GM19099 (cell line): ENCODE data around the gene UGT1A8.

Source experiments
- POLR2A ChIP-seq: IDR thresholded peaks from 3 replicates; pipeline ENCODE4 v1.6.1; 2011; ENCODE audit warnings: low read depth; ENCODE audit not compliant: insufficient read length; ENCODE audit errors: extremely low read depth

Gene UGT1A8

GRCh38 chr2:233799087-233799665 lies 181.7 kb downstream of the UGT1A8 start:
- TF ChIP-seq POLR2A, result no peak

- TF ChIP-seq POLR2A, result no peak
Measured at GRCh38 chr2:233799716-233800115, 182.3 kb downstream of the UGT1A8 start.

GRCh38 chr2:233800208-233800607 lies 182.8 kb downstream of the UGT1A8 start:
- no peak for TF ChIP-seq POLR2A

DNA sequence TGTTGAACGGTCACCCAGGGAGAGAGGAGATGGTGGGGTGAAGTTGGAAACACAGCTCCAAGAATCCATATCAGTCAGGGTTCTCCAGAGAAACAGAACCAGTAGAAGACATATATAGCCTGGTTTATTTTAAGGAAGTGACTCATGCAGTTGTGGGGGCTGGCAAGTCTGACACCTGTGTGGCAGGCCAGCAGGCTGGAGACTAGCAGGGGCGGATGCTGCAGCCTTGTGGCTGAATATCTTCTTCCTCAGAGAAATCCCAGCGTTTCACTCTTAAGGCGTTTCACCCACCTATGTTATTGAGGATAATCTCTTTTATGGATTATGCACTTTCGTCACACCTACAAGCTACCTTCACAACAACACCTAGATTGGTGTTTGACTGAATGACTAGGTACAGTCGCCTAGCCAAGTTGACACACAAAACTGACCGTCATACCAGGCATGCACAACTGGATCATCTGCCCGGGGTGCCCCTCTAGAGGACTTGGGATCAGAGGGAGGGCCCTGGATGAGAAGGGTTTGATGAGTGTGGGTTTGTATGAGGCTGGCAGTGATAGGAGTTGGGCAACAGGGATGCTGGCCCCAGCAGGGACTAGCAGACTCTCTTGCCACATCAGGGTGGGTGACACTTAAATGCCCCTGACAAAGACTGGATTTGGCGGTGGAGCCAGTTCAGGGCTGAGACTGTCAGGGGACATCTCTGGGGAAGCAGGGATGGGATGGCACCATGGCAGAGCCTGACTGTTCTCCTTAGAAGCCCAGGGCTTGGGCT lies 184.1 kb downstream of the UGT1A8 start:
- TF ChIP-seq POLR2A, result no peak

- TF ChIP-seq POLR2A, result no peak
Measured at GRCh38 chr2:233802132-233802815, 184.8 kb downstream of the UGT1A8 start.

DNA sequence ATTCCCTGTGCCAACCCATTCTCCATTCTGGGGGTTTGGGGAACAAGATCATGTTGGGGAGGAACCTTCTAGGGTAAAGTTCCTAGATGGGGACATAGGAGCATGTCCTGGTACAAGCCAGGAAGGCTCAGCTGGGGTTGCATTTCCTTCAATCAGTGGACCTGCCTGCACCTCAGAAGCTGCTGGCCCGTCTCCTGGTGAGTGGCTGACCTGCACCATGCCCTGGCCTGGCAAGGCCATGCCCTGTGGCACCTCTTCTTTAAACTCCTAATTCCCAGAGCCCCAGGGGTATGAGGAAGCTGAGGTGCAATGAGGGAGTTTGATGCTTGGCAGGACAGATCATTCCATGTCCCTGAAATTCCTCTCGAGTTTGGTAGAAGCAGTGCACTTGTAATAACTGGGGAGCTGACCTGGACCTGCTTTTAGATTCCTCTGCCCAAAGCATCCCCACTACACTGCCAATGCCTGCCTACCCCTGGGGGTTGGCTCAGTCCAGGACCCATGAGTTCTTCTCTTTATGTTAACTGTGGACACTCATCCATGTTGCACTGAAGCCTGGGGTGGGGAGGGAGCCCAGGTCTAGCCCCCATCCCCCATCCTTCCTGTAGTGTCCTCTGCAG lies 186.0 kb downstream of the UGT1A8 start:
- TF ChIP-seq POLR2A, result no peak

DNA sequence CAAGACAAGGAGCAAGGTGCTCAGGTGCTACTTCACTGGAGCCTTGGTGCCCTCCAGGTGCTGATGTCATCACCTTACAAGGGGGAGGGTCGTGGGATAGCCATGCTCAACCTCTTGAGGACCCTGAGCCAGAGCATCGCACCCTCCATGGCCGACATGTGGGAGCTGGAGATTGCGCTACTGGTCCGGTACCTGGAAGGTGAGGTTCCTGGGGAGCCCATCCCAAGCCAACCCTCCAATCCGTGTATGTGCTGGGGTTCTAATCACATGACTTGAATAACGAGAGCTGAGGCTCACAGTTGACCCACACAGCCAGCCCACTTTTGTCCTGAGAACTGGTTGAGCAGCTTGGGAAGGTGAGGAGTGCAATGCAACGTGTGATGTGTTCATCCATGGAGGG lies 186.6 kb downstream of the UGT1A8 start:
- no peak for TF ChIP-seq POLR2A

DNA sequence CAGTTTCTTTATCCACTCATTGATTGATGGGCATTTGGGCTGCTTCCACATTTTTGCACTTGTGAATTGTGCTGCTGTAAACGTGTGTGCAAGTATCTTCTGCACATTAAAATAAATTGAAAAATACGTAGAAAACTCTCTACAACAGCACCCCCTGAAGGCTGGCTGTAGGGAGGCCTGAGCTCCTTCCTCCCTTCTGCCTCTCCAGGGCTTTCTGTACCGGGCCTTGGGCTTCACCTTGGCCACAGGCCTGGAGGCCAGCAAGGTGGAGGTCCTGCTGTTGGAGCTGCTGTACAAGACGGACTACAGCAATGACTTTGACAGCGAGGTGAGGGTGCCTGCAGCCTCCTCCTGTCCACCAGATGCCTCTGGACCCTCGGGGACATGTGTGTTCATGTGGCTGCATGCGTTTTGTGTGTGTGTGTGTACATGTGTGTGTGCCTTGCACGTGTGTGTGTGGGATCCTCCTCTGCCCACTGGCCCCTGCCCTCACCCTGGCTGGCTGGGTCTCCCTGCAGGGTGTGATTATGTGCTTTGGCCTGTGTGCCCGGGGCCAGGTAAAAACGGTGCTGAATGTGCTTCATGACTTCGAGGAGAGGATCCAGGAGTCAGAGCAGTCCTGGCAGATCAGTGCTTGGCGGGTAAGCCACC lies 189.9 kb downstream of the UGT1A8 start:
- TF ChIP-seq POLR2A, result no peak

- TF ChIP-seq POLR2A, result no peak
Measured at GRCh38 chr2:233807966-233808935, 190.8 kb downstream of the UGT1A8 start.

- TF ChIP-seq POLR2A, result no peak
Measured at GRCh38 chr2:233810385-233810784, 193.0 kb downstream of the UGT1A8 start.

DNA sequence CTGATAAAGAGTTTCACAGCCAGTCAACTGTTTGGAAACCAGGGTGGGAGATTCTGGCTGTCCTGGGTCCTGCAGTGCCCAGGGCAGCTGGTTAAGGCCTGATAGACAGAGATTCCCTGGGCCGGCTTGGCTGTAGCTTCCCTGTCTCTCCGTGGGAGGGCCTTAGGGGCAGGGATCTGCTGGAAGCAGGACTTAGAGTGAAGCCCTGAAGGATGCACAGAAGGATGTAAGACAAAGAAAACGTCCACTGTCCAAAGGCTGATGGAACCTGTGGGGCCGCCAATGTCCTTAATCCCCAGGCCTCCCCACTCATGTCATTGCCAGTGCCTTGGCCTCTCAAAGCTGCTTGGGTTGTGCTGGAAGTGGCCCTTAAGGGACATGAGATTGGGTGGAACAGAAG lies 193.7 kb downstream of the UGT1A8 start:
- no peak for TF ChIP-seq POLR2A

GRCh38 chr2:233811732-233812131 lies 194.3 kb downstream of the UGT1A8 start:
- no peak for TF ChIP-seq POLR2A

- TF ChIP-seq POLR2A, result no peak
Measured at GRCh38 chr2:233813236-233814055, 196.0 kb downstream of the UGT1A8 start.

GRCh38 chr2:233814056-233814835 lies 196.8 kb downstream of the UGT1A8 start:
- no peak for TF ChIP-seq POLR2A
